Astrocyte of the cerebellum (primary cell): ENCODE measurements around the gene PCED1B.

Experiments
- DNase-seq: peaks from one replicate; pipeline ENCODE4 v3.0.0-alpha.2; 2011; ENCODE audit warnings: low read depth
- H3K4me3 ChIP-seq: 2 replicates; pipeline ENCODE4 v1.5.1; 2011; ENCODE audit warnings: mild to moderate bottlenecking, low read depth, low read length, moderate library complexity
- CTCF ChIP-seq: IDR thresholded peaks from 2 replicates; pipeline ENCODE4 v1.5.1; 2012; ENCODE audit warnings: low read length, low read depth, moderate library complexity, mild to moderate bottlenecking; ENCODE audit errors: missing control alignments
- in situ Hi-C: cut with HindIII; loops from 2 replicates; pipeline ENCODE4 v1.10.0; 2017; ENCODE audit warnings: low sequenced_read_pairs

PCED1B gene

GRCh38 chr12:47107446-47107845 is 28.0 kb downstream of the PCED1B start:
- in situ Hi-C loops: no loop called here
- DNase-seq: no peak
- no peak for TF ChIP-seq CTCF
- H3K4me3 ChIP-seq: no peak overlapping the region

- in situ Hi-C loops: no loop called here
- no peak for DNase-seq
- H3K4me3 ChIP-seq: no peak overlapping the region
- TF ChIP-seq CTCF: no peak
Measured at GRCh38 chr12:47107926-47108325, 28.5 kb downstream of the PCED1B start.

GRCh38 chr12:47110011-47110541 is 30.7 kb downstream of the PCED1B start:
- in situ Hi-C loops: no loop called here
- H3K4me3 ChIP-seq: no peak overlapping the region
- TF ChIP-seq CTCF: no peak
- DNase-seq: no peak

GRCh38 chr12:47110718-47111391 is 31.4 kb downstream of the PCED1B start:
- TF ChIP-seq CTCF: no peak
- no peak overlapping the region for H3K4me3 ChIP-seq
- DNase-seq: no peak
- in situ Hi-C loops: no loop called here

- TF ChIP-seq CTCF: no peak
- H3K4me3 ChIP-seq: no peak overlapping the region
- no peak for DNase-seq
- in situ Hi-C loops: no loop called here
Measured at GRCh38 chr12:47111392-47111778, 32.0 kb downstream of the PCED1B start.

GRCh38 chr12:47111854-47112253 is 32.4 kb downstream of the PCED1B start:
- H3K4me3 ChIP-seq: no peak overlapping the region
- in situ Hi-C loops: no loop called here
- no peak for TF ChIP-seq CTCF
- DNase-seq: no peak
